Activated CD8-positive, alpha-beta memory T cell treated with anti-CD3 and anti-CD28 coated beads for 36 hours (primary cell): ENCODE measurements around the gene ADRA2A. TPM values are rescaled to one million over a fixed set of nuclear protein-coding genes. Genes with fewer than 3 reads are reported as not detected.

Source experiments
- CTCF ChIA-PET: fragments of 350-600 bp; sonication (Branson Sonifier 250); formaldehyde crosslinking; loops from one replicate; lab custom pipeline; 2021; ENCODE audit warnings: antibody characterized with exemption; lab: Charles Lee
- POLR2A ChIA-PET: fragments of 350-600 bp; sonication (Branson Sonifier 250); formaldehyde crosslinking; loops from one replicate; lab custom pipeline; 2021; ENCODE audit warnings: antibody characterized with exemption; lab: Charles Lee
- total RNA-seq, 2 experiments: library from RNA; stranded (reverse); gene quantifications; one replicate each; pipeline ENCODE4 v1.2.3, GENCODE V29; 2021

ADRA2A gene
- total RNA-seq, 2 experiments from 2014 or later: not detected

- CTCF ChIA-PET: no interaction called here
- POLR2A ChIA-PET: no interaction called here
These were observed 28.0 kb downstream of the ADRA2A start for GRCh38 chr10:111104811-111105210.

GRCh38 chr10:111106081-111106480 is 29.3 kb downstream of the ADRA2A start:
- ChIA-PET CTCF (no interaction called here), POLR2A (no interaction called here)

GRCh38 chr10:111107023-111107422 is 30.2 kb downstream of the ADRA2A start:
- CTCF ChIA-PET: no interaction called here
- POLR2A ChIA-PET: no interaction called here

GRCh38 chr10:111107846-111108245 is 31.0 kb downstream of the ADRA2A start:
- ChIA-PET POLR2A (no interaction called here), CTCF (no interaction called here)

- ChIA-PET CTCF (no interaction called here), POLR2A (no interaction called here)
These were observed 31.6 kb downstream of the ADRA2A start for GRCh38 chr10:111108441-111108840.

GRCh38 chr10:111109501-111110242 is 32.8 kb downstream of the ADRA2A start:
- ChIA-PET CTCF (interaction anchor here (0.6 kb wide), 1 partner anchor 24 kb away, joined by 3 read pairs; no protein-coding TSS in a partner anchor), POLR2A (no interaction called here)

- ChIA-PET CTCF (no interaction called here), POLR2A (no interaction called here)
These were observed 33.9 kb downstream of the ADRA2A start for GRCh38 chr10:111110771-111111170.

GRCh38 chr10:111112333-111112732 is 35.5 kb downstream of the ADRA2A start:
- CTCF ChIA-PET: no interaction called here

GRCh38 chr10:111113238-111113960 is 36.6 kb downstream of the ADRA2A start:
- ChIA-PET CTCF (no interaction called here), POLR2A (no interaction called here)

More at GRCh38 chr10:111112333-111112732, 35.5 kb downstream of the ADRA2A start:
- POLR2A ChIA-PET: no interaction called here

- ChIA-PET POLR2A (no interaction called here), CTCF (no interaction called here)
These were observed 37.3 kb downstream of the ADRA2A start for GRCh38 chr10:111113961-111114757.

- CTCF ChIA-PET: no interaction called here
- POLR2A ChIA-PET: no interaction called here
These were observed 38.1 kb downstream of the ADRA2A start for GRCh38 chr10:111114758-111115500.

- CTCF ChIA-PET: no interaction called here
These were observed 39.4 kb downstream of the ADRA2A start for GRCh38 chr10:111116211-111116610.

GRCh38 chr10:111116762-111117445 is 40.1 kb downstream of the ADRA2A start:
- ChIA-PET CTCF (no interaction called here), POLR2A (no interaction called here)

More at GRCh38 chr10:111116211-111116610, 39.4 kb downstream of the ADRA2A start:
- POLR2A ChIA-PET: no interaction called here

- ChIA-PET CTCF (no interaction called here), POLR2A (no interaction called here)
These were observed 40.9 kb downstream of the ADRA2A start for GRCh38 chr10:111117528-111118277.

- CTCF ChIA-PET: interaction anchor here (0.5 kb wide), 1 partner anchor 315 kb away, joined by 3 read pairs; no protein-coding TSS in a partner anchor
- POLR2A ChIA-PET: no interaction called here
These were observed 41.9 kb downstream of the ADRA2A start for GRCh38 chr10:111118758-111119157.

GRCh38 chr10:111119637-111120036 is 42.8 kb downstream of the ADRA2A start:
- POLR2A ChIA-PET: no interaction called here
- CTCF ChIA-PET: no interaction called here

GRCh38 chr10:111122127-111122526 is 45.3 kb downstream of the ADRA2A start:
- CTCF ChIA-PET: no interaction called here
- POLR2A ChIA-PET: no interaction called here

GRCh38 chr10:111123883-111124282 is 47.1 kb downstream of the ADRA2A start:
- POLR2A ChIA-PET: no interaction called here

More at GRCh38 chr10:111123883-111124282, 47.1 kb downstream of the ADRA2A start:
- CTCF ChIA-PET: no interaction called here
